Measurements from ENCODE around the gene DVL1. TPM values are rescaled to one million over a fixed set of nuclear protein-coding genes. Genes with fewer than 3 reads are reported as not detected.

Gene DVL1
- polyA plus RNA-seq, 1 donor from 2014 or later: 100 TPM

DNA sequence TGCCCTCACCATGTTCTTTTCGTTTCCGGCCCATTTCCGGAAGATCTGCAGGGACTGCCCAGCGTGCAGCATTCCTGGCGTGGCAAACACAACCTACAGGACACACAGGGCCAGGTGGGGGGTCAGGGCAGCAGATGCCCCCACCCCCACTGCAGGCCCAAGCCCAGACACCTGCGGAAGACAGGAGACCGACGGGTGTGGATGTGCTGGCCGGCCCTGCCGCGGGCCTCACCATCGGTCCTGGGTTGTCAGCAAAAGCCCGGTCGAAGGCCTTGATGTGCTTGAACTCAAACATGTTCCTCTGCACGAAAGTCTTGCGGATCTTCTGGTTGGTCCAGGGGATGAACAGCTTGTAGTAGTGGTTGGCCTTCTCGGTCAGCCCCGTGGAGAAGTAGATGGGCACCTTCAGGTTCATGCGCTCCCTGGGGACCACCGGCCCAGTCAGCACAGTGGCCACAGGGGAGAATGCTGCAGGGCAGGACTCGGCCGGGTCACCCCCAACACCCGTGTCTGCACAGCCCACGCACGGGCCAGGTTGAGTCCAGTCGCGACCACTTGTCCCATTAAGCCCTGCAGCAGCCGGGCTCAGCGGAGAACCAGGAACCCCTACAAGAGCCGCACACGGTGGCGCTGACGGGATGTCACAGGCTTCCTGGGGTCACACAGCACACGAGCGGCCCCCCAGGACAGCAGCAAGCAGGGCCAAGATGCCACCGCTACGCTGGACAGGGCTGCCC lies 35.5 kb downstream of the DVL1 start:
- no peak overlapping the region for H2AFZ ChIP-seq (ENCODE audit: low read depth, low read length)
- H3K79me2 ChIP-seq (replicated peaks; ENCODE audit: insufficient read depth, low read length): no peaks in the 10 kb centered on the region
- no peaks in the 10 kb centered on the region for H3K36me3 ChIP-seq (ENCODE audit: insufficient read depth, low read length)
- H3K9me2 ChIP-seq (ENCODE audit: insufficient read depth, low read length): no peaks in the 10 kb centered on the region
- no peaks in the 10 kb centered on the region for H3F3A ChIP-seq (ENCODE audit: insufficient read depth, low read length, poor library complexity, severe bottlenecking)
- no peaks in the 10 kb centered on the region for H3K27me3 ChIP-seq (ENCODE audit: insufficient read depth, low read depth, low read length)
- H3K27ac ChIP-seq (ENCODE audit: low read length): no peak overlapping the region
- TF ChIP-seq MXI1 (conservative IDR thresholded peaks at IDR 0.05; ENCODE audit: poor library complexity, severe bottlenecking) (no peak), SMC3 (conservative IDR thresholded peaks at IDR 0.05; ENCODE audit: poor library complexity) (no peak), TAF1 (IDR thresholded peaks at IDR 0.05; ENCODE audit: low read depth) (no peak), EP300 (conservative IDR thresholded peaks at IDR 0.05; ENCODE audit: poor library complexity, severe bottlenecking) (no peak), POLR2AphosphoS5 (IDR thresholded peaks at IDR 0.05) (no peak), EZH2 (IDR thresholded peaks at IDR 0.05; ENCODE audit: borderline replicate concordance, insufficient read depth, low read length, poor library complexity, severe bottlenecking) (no peak), RAD21 (conservative IDR thresholded peaks at IDR 0.05) (no peak)
- TF ChIP-seq, protein P1, sequence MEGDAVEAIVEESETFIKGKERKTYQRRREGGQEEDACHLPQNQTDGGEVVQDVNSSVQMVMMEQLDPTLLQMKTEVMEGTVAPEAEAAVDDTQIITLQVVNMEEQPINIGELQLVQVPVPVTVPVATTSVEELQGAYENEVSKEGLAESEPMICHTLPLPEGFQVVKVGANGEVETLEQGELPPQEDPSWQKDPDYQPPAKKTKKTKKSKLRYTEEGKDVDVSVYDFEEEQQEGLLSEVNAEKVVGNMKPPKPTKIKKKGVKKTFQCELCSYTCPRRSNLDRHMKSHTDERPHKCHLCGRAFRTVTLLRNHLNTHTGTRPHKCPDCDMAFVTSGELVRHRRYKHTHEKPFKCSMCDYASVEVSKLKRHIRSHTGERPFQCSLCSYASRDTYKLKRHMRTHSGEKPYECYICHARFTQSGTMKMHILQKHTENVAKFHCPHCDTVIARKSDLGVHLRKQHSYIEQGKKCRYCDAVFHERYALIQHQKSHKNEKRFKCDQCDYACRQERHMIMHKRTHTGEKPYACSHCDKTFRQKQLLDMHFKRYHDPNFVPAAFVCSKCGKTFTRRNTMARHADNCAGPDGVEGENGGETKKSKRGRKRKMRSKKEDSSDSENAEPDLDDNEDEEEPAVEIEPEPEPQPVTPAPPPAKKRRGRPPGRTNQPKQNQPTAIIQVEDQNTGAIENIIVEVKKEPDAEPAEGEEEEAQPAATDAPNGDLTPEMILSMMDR (IDR thresholded peaks at IDR 0.05; ENCODE audit: poor library complexity, severe bottlenecking): no peak
- TF ChIP-seq, protein P2, sequence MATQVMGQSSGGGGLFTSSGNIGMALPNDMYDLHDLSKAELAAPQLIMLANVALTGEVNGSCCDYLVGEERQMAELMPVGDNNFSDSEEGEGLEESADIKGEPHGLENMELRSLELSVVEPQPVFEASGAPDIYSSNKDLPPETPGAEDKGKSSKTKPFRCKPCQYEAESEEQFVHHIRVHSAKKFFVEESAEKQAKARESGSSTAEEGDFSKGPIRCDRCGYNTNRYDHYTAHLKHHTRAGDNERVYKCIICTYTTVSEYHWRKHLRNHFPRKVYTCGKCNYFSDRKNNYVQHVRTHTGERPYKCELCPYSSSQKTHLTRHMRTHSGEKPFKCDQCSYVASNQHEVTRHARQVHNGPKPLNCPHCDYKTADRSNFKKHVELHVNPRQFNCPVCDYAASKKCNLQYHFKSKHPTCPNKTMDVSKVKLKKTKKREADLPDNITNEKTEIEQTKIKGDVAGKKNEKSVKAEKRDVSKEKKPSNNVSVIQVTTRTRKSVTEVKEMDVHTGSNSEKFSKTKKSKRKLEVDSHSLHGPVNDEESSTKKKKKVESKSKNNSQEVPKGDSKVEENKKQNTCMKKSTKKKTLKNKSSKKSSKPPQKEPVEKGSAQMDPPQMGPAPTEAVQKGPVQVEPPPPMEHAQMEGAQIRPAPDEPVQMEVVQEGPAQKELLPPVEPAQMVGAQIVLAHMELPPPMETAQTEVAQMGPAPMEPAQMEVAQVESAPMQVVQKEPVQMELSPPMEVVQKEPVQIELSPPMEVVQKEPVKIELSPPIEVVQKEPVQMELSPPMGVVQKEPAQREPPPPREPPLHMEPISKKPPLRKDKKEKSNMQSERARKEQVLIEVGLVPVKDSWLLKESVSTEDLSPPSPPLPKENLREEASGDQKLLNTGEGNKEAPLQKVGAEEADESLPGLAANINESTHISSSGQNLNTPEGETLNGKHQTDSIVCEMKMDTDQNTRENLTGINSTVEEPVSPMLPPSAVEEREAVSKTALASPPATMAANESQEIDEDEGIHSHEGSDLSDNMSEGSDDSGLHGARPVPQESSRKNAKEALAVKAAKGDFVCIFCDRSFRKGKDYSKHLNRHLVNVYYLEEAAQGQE (IDR thresholded peaks at IDR 0.05; ENCODE audit: borderline replicate concordance): no peak
- no peak overlapping the region for H3K4me2 ChIP-seq (ENCODE audit: low read length)
- no peaks in the 10 kb centered on the region for H4K20me1 ChIP-seq (ENCODE audit: insufficient read depth)
- no peak overlapping the region for H3K9ac ChIP-seq (ENCODE audit: low read length)
- no peak overlapping the region for H3K4me3 ChIP-seq (ENCODE audit: low read length)
- H3K9me3 ChIP-seq (ENCODE audit: low read length): no peaks in the 10 kb centered on the region

DNA sequence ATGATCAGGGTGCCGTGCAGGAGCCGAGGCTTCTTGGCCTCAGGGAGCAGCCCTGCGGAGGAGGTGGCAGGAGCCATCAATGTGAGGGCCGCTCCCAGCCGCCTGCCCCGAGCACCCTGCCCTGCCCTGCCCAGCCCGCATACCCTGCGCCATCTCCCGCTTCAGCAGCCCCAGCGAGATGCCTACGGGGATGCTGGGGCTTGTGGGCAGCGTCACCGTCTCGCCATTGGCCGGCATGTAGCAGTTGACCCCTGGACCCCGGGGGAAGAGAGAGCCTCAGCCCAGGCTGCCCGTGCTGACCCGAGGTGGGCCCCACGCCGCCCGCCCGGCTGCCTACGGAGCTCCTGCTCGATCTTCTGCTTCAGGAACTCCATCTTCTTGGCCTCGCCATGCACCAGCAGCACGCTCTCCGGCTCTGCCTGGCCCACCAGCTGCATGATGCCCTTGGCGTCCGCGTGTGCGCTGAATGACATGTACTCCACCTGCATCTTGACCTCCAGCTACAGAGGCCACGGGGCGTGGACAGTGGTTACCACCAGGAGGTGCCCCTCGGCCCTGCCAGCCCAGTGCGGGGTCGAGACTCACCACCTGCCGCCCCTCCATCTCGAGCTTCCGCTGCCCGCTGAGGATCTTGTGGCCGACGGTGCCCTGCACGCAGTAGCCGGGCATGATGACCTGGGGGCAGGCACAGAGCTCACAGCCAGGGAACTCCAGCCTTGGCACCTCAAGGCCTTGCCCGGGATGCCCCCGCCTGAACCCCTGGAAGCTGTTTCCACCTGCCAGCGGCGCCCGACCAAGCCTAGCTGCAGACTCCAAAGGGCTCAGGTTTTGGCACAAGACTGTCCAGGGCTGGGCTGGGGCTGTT lies 36.5 kb downstream of the DVL1 start:
- Histone ChIP-seq H4K20me1 (ENCODE audit: insufficient read depth) (no peaks in the 10 kb centered on the region), H3K79me2 (replicated peaks; ENCODE audit: insufficient read depth, low read length) (no peaks in the 10 kb centered on the region), H2AFZ (ENCODE audit: low read depth, low read length) (no peak overlapping the region), H3K27ac (ENCODE audit: low read length) (no peak overlapping the region), H3K4me3 (ENCODE audit: low read length) (no peak overlapping the region), H3K9me3 (ENCODE audit: low read length) (no peaks in the 10 kb centered on the region), H3K36me3 (ENCODE audit: insufficient read depth, low read length) (no peaks in the 10 kb centered on the region), H3K4me2 (ENCODE audit: low read length) (no peak overlapping the region), H3F3A (ENCODE audit: insufficient read depth, low read length, poor library complexity, severe bottlenecking) (no peaks in the 10 kb centered on the region), H3K27me3 (ENCODE audit: insufficient read depth, low read depth, low read length) (no peaks in the 10 kb centered on the region), H3K9me2 (ENCODE audit: insufficient read depth, low read length) (no peaks in the 10 kb centered on the region), H3K9ac (ENCODE audit: low read length) (no peak overlapping the region)
- no peak for TF ChIP-seq RAD21 (conservative IDR thresholded peaks at IDR 0.05)
- no peak for TF ChIP-seq SMC3 (conservative IDR thresholded peaks at IDR 0.05; ENCODE audit: poor library complexity)
- no peak for TF ChIP-seq EZH2 (IDR thresholded peaks at IDR 0.05; ENCODE audit: borderline replicate concordance, insufficient read depth, low read length, poor library complexity, severe bottlenecking)
- TF ChIP-seq TAF1 (IDR thresholded peaks at IDR 0.05; ENCODE audit: low read depth): no peak
- TF ChIP-seq, protein P1 (IDR thresholded peaks at IDR 0.05; ENCODE audit: poor library complexity, severe bottlenecking): no peak
- no peak for TF ChIP-seq POLR2AphosphoS5 (IDR thresholded peaks at IDR 0.05)
- no peak for TF ChIP-seq MXI1 (conservative IDR thresholded peaks at IDR 0.05; ENCODE audit: poor library complexity, severe bottlenecking)
- TF ChIP-seq, protein P2 (IDR thresholded peaks at IDR 0.05; ENCODE audit: borderline replicate concordance): no peak
- no peak for TF ChIP-seq EP300 (conservative IDR thresholded peaks at IDR 0.05; ENCODE audit: poor library complexity, severe bottlenecking)
